NCI-H526 (cell line): ENCODE data around the gene TSPAN32.
A peak's percentile ranks its signal among the peaks of the same experiment; 100 is the strongest.
"Not testable (repeated sequence)": the region's sequence is repeated elsewhere in the genome, so short reads cannot be mapped to it uniquely, and the experiment has no call there.

Source experiments
- DNase-seq, 2 experiments: peaks; one replicate each; lab custom pipeline; 2025; lab: John Stamatoyannopoulos, UW

The TSPAN32 gene

DNA sequence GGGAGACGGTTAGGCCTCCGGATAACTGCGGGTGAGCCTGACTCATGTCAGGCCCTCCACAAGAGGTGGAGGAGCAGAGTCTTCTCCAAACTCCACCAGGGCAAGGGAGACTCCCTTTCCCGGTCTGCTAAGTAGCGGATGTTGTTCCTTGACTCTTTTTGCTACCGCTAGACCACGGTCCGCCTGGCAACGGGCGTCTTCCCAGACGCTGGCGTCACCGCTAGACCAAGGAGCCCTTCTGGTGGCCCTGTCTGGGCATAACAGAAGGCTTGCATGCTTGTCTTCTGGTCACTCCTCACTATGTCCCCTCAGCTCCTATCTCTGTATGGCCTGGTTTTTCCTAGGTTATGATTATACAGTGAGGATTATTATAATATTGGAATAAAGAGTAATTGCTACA is 15.5 kb upstream of the TSPAN32 start:
- not testable (repeated sequence) for DNase-seq

DNA sequence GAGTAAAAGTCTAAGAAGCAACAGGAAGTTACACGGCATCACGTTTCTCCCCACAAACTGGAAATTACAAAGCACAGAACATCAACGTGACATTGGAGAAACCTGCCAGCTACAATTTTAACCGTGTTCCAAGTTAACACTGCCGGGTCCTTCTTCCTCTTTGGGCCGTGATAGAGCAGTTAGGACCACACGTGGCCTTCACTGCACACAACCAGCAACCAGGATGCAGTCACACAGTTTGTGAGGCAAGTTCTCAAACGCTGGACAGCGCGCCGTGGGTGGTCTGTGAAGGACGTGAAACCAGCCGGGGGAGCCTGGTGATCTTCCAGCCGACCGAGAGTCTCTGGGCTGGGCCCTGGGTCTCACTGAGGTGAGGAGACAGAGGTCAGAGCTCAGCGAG is 14.7 kb upstream of the TSPAN32 start:
- DNase-seq: no peak

DNA sequence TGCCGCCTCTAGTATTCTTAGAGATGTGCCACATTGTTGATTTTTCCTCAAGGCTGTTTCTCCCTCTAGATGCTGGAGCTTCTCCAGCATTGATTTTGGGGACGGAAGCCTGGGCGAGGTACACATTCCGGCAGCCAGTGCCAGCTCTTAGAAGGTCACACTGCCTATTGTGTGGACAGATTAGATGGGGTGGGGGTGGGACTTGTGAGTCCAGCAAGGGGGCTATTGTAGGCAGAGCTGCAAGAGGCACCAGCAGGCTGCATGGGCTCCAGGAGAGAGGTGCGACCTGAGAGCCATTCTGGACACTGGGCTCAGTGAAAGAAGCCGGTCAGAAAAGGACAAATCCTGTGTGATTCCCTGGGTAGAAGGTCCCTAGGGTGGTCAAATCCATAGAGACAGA is 12.5 kb upstream of the TSPAN32 start:
- no peak for DNase-seq

DNA sequence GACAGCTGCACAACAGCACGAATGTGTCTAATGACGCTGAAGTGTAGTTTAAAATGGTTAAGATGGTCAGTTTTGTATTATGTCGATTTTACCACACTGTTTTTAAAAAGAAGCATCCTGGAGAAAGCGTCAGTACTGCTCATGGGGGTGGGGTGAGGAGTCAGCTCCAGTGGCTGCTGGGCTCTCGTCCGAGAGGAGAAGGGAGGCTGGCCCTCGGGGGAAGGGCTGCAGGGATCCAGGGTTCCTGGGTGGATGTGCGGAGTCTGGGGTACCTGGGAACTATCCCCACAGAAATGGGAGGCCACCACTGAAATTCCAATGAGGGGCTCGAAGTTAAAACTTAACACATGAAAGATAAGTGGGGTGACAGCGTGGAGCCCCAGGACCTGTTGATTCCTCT is 12.0 kb upstream of the TSPAN32 start:
- no peak for DNase-seq

DNA sequence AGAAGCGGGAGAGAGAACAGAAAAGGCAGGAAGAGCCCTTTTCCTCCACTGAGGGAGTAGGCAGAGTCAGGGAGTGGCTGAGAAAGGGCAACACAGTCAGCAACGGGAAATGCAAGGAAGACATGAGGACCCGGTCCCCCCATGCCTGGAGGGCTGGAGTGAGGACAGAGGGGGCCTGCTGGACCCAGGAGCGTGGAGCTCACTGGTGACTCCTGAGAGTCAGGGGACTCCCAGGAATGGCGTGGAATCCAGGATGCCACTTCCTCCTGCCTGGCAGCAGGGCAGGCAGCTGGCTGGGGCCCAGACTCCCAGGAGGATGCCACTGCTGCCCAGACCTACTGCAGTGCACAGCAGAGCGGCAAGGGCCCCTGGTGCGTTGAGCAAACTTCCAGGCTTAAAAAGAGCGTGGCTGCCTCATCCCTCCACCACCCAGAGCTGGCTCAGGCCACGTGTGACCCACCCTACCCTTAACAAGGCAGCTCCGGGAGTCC is 11.4 kb upstream of the TSPAN32 start:
- peak in 1 of 2 experiments; percentile 36 for DNase-seq

DNA sequence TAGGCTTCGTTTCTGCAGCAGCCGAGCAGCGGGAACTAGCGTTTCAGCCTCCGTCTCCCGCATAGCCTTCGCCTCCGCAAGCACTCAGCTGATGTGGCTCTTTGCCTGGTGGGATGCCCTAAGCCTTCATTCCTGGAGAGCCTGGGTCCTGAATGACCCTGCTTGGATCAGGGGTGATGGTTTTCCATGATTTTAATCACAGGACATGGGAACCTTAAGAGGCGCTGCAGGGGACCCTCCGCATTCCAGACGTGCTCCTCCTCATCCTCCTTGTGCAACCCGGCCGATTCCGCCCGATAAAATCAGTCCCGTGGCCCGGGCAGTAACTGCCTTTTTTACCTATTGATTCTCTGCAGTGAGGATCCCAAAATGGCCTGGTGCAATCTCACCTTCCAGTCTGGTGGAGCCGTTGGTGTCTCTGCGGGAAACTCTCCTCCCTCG is 8.3 kb upstream of the TSPAN32 start:
- no peak for DNase-seq

DNA sequence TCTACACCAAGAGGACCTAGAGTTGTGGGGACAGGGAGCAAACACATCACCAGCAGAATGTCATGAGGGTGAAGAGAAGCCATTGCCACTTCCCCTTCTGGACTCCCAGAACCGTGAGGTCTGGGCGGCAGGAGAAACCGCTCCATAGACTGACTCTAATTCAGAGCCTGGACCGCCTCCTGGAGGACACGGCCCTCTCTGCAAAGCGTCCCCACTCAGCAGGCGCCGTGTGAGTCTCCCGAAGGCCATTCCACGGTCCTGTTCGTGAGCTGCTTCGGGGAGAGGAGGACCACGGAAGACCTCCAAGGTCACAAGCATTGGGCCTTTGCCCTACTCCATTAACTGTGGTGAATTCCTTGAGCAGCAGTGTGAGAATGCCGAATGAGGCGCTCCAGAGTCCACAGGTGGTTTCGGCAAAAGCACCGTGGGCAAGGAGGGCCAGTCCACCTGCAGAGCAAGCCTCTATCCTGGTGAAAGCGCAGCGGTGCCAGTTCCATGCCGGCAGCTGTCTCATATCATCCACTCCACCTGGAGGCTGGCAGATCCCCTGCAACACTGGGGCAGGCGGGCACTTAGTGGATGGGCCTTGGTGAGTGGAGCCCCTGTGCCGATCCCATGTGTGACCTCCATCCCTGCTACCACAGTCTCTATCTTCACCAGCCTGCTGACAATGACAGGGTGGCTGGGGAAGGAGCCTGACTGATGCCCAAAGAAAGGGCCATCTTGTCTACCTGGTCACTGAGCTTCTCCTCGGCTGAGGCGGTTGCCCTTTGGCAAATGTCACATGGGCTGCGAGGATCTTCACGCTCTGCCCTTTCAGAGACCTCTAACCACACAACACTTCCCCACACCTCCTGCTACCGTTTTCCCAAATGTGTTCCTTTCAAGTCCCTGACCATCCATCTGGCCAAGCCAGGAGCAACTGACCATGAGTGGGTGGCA is 7.6 kb upstream of the TSPAN32 start:
- DNase-seq: no peak

DNA sequence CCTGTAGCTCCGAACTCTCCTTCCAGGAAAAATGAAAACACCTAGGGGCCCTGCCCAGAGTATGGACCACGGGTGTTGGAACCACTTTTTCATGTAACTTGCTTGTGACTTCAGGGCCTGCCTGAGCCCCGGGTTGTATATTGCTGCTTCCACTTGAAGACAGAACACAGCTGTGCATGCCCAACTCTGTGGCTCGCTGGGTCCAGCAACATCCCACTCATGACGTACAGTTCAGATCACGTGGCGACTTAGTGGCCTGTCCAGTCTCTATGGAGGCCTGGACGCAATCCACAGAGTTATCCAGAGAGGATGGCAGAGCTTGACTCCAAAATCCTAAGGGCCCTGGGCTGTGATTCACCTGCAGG is 6.9 kb upstream of the TSPAN32 start:
- no peak for DNase-seq

DNA sequence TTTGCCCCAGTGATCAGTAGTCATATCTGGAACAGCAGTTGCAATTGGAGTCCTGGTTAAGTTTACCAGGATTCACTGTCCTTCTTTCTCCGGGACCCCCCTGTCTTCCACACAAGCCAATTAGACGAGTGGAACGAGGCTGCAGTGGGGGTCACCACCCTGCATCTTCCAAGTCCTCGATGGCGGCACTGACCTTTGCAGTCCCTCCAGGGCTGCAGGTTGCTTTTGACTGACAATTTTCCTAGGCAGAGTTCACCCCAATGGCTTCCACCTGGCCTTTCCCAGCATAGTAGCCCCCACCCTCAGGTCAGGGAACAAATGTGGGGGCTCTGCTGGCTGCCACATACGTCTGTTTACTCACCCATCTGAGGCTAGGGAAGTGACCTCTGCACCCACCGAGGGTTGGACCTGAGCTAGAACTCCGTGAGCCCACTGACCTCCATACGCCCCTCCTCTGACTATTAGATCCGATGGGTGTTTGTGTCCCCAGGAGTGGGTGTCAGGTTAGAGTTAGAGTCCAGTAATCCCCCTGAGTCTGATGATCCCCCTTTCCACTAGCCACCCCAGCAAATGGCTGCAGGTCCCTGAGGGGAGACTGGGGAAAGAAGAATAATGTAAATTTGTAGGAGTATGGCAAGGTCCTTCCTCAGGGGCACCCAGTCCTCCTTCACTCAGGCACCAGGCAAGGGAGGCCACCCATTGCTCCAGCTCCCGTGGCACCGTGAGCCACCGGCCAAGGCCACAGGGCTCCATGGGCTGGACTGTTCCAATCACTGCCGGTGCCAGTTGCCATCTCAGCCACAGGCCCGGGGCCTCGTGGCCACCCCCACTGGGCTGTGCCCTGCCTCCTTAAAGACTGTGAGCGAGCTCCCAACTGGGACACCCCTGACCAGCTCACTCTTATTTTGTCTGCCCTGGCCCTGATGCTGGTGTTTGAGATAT is 5.6 kb upstream of the TSPAN32 start:
- DNase-seq: no peak

DNA sequence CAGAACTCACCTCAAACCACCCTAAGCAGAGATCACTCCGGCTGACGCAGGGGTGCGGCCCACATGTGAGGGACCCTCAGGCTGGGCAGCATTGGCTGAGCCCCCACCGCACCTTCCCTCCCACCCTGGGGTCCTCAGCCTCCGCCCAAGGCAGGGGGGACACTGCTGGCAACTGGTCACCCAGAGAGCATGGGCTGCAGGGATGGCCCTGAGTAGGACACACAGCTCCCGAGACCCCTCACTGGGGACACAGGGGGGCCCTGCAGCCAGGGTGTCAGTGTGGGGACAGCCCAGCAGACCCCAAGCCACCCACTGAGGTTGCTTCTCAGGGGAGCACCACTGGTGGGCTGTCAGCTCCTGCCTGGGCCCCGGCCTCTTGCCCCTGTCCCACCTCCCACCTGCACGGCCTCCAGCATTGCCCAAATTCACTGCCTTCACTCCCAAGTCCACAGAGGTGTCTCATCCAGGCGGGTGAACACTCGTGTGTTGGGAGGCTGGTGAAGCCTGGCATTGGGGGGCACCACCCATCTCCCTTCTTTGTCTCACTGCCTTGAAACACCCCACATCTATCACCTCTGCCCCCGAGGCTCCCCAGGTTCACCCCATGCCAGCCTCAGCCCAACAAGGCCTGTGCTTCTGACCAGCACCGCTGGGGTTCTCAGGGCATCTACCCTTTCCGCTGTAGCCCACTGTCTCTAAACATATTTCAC is 4.7 kb upstream of the TSPAN32 start:
- DNase-seq: no peak

DNA sequence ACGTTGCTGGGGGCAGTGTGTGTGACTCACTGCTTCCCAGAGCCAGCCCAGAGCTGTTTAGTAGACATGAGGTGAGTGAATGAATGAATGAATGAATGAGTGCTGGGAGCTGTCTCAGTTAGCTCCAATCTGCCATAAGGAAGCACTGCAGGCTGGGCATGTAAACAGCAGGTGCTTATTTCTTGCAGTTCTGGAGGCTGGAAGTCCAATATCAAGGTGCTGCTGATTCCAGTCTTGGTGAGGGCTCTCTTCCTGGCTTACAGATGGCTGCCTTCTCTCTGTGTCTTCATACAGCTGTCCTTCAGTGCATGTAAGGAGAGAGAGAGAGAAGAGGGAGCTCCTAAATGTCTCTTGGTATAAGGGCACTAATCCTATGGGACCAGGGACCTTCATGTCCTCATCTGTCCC is 4.2 kb upstream of the TSPAN32 start:
- DNase-seq: no peak

DNA sequence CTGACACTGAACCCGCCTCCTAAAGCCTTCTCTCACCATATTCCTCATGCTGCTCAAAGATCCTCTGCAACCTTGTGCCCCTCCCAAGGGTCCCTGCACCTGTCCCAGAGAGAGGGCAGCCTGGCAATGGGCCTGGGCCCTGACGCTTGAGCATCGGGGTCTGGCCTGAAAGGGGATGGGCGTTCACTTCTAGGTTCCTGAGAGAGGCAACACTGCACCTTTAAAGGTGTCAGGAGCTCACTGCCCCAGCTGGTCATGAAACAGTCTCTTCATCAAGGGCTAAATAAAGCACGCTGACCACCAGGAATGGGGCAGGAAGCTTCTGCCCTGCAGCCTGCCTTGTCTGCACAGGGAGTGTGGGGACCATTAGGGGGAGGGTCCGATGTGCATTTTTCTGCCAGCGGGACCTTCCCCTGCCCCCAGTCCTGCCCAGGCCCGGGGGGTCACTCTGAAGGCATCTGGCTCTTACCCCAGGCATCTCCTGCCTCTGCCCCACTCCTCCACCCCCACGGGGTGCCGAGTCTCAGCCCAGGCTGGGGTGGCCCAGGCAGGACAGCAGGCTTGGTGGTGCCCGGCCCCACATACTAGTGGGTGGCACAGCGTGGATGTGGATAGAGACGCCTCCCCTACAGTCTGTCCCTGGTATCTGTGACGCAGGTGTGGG is 3.5 kb upstream of the TSPAN32 start:
- DNase-seq: no peak

DNA sequence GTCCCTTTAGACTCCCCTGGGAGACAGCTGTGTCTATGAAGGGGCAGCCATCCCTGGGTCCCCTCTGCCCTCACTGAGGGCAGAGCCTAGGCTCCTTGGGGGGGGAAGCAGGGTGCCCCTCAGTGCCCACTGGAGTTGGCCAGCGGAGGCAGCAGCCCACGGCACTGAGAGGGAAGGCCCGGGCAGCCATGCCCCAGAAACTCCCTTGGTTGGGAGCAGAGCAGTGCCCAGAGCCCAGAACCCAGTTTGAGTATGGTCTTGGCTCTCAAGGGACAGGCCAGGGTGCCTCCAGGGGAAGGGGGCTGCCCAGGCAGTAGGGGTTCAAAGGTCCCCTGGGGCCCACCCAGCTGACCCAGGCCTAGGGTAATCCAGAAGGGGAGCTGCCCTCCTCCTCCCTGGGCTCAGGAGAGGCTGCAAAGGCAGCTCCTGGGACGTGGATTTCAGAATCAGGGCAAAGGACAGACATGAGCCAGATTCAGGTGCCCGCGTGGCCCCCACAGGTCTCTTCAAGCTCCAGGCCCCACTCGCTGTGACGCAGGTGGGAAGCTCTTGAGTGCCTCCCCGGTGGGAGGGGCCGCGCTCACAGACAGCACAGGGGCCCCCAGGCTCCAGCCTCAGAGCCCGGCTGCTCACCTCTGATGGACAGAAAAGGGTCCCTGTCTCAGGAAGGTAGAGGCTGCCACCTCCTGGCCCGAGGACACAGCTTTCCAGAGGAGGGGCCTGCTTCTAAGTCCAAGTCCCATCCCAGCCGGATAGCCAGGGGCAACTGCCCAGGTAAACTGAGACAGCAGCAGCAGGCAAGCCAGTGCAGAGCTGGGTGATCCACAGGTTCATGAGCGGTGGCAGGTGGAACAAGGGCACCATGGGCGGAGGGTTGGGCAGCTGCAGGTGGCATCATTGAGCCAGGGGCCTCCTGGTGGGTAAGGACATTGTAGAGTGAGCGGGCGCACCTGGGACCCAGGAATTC is 2.7 kb upstream of the TSPAN32 start:
- peak; percentile 69 to 94 for DNase-seq

DNA sequence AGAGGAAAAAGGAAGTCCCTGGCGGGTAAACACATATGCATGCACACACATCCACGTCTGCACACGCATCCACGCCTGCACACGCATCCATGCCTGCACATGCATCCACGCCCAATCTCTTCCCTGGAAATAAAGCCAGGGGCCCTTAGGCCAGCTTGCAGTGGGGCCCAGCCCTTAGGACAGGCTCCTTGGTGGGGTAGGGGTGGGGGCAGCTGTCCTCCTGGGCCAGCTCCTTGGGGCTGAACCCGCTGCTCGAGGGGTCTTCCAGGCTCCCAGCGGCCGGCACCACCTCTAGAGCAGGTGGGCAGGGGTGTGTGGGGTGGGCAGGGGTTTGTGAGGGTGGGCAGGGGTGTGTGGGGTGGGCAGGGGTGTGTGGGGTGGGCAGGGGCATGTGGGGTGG is 2.0 kb upstream of the TSPAN32 start:
- no peak for DNase-seq

DNA sequence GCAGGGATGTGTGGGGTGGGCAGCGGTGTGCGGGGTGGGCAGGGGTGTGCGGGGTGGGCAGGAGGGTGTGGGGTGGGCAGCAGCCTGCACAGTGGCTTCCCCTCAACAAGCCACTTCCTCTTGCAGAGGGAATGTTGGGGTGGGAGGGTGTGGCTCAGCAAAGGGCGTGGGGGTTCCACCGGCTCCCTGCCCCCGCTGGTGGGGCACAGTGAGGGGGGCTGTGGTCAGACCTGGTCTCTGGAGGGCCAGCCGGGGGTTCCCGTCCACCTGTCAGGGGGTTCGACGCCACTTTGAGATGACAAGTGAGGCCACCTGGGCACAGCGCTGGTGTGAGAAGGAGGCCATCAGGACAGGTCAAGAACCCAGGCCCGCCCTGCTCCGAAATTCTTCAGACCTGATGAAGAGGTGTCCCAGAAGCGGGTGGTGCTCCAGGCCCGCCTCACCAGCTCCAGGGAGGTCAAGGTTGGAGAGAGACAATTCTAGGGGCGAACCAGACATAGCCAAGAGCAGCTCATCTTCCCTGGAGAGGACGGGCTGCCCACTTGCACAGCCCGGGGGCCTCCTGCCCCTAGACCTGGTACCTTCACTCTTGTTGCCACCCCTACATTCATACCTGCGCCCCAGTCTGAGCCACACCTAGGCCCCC is 1.4 kb upstream of the TSPAN32 start:
- DNase-seq: no peak

DNA sequence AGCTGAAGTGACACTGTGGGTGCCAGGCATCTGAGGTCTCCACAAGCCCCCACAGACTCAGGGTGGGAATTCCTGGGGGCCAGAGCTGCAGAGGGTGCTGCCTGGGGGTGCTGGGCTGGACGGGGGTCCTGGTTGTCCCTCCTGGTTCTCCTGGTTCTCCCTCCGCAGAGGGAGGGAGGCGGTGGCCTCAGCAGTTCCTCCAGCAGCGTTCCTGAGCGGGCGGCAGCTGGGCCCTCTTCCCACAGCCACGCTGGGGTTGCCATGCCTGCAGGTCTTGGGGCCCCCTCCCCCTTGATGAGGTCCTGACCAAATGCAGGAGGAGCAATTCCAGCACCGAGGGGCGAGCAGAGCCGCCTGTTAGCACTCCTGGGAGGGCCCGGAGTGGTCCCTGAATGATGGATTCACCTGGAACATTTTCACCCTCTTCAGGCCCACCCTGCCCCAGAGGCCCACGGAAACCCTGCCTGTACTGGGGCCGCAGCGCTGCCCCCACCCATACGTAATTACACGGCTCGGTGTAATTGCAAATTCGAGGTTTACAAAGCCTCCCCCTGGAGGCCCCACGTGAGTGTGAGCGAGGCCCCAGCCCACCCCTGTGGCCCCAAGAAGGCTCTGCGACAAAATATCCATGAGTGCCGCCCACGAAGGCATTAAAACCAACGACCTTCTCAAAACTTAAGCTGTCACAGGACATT is 730 bp upstream of the TSPAN32 start:
- peak in 1 of 2 experiments; percentile 34 for DNase-seq

DNA sequence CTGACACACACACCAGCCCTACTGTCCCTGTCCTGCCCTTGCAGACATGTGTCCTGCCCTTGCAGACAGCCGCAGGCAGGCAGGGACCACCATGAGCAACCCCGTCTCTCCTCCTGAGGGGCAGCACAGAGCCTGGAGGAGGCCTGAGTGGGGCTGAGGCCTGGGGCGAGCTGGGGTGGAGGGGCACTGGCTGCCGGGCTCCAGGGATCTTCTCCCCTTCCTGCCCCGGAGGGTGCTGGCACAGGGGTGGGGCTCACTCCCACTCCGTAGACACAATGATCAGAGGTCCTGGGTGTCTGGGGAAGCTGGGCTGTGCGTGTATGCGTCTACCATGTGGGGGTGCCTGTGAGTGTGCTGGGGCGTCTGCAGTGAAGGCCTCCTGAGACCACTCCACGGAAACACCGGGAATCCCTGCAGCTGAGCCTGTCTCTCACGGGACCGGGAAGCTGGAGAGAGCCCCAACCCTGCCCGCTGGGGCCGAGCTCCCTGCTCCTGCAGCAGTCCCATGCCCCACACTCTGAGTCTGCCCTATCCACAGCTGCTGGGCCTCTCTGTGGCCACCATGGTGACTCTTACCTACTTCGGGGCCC is 588 bp downstream of the TSPAN32 start:
- DNase-seq: no peak

DNA sequence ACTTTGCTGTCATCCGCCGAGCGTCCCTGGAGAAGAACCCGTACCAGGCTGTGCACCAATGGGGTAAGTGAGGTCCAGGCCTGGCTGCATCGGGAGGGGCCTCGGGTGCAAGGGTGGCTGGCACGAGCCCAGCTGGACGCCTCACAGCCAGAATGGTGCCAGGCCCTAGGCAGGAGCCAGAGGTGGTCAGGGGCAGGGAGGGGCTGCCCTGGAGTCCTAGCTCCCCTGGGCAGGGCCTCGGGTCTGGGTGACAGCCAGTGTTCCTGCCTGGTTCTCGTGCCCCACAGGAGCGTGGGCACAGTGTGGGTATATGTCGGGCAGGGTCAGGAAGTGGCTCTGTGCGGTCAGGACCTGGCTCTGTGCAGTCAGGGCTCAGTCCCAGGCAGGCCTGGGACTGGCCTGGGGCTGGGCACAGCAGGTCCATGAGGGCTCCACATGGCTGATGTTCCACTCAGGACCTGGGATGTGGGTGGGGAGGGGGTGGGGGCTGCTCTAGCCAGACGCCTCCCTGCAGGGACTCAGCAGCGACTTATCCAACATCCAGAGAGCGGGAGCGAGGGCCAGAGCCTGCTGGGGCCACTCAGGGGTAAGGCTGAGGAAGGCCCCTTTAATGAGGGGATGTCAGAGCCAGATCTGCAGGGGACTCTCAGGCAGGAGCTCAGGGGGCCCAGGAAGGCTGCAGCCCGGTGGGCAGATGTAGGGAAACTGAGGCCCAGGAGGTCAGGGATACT is 1.2 kb downstream of the TSPAN32 start:
- DNase-seq: no peak
